Ammon's horn (tissue), 1 donor: ENCODE data around the gene INPPL1.
A peak's percentile ranks its signal among the peaks of the same experiment; 100 is the strongest.
"Not testable (repeated sequence)": the region's sequence is repeated elsewhere in the genome, so short reads cannot be mapped to it uniquely, and the experiment has no call there.

Source experiments
- DNase-seq: peaks from one replicate; pipeline ENCODE4 v3.0.0-alpha.2; 2016; ENCODE audit warnings: low spot score

The INPPL1 gene

GRCh38 chr11:72224564-72225410 lies at the start of gene INPPL1:
Gene INPPL1 (plus strand): TSS chr11:72224767. CDS start chr11:72224985, 218 bp downstream.
- DNase-seq = peak; percentile 46

- no peak for DNase-seq
These were observed 46.9 kb upstream of the INPPL1 start for GRCh38 chr11:72177656-72178055.

- DNase-seq = no peak
These were observed 45.3 kb upstream of the INPPL1 start for GRCh38 chr11:72179049-72179803.

- DNase-seq = no peak
These were observed 44.7 kb upstream of the INPPL1 start for GRCh38 chr11:72179804-72180396.

GRCh38 chr11:72180892-72181552 lies 43.5 kb upstream of the INPPL1 start:
- not testable (repeated sequence) for DNase-seq

GRCh38 chr11:72181553-72181958 lies 43.0 kb upstream of the INPPL1 start:
- not testable (repeated sequence) for DNase-seq

DNA sequence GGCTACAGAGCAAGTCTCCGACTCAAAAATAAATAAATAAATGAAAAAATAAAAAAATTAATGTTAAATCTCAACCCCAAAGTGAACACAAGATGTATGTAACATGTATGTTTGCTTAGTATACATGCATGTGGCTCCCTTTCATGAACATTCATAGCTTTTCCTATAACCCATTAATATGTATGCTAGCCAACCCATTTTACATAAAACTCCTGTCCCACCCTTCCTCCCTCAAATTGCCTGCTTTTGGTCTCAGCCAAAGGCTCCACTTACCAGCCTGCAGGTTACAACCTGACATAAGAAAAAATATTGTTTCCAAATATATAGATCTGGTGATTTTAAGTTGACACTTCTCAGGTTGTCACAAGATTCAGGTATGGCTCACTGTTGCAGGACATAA lies 36.3 kb upstream of the INPPL1 start:
- DNase-seq = no peak

DNA sequence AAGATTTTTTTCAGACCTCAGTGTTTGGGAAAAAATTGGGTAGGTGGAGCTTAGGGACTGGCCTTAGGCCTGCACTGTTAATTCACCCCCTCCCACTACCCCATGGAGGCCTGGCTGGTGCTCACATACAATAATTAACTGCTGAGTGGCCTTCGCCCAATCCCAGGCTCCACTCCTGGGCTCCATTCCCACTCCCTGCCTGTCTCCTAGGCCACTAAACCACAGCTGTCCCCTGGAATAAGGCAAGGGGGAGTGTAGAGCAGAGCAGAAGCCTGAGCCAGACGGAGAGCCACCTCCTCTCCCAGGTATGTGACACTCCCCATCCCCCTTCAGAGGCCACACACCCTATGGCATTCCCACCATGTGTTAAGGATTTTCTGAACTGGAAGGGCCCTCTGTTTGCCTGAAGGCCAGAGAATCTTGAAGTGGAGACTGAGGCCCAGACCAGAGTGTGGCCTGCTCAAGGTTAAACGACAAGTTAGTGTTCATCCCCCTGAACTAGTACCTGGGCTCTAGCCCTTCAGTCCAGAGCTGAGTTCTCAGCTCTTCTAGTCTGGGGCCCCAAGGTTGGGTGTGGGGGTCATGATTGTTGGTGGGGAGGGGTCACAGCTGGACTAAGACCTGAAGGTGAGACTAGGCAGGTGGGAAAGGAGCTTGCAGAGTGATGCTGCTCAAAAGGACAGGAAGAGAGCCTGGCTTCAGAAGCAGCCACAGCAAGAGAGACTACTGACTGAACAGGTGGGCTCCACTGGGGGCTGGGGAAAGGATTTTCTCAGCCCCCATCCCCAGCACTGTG lies 34.9 kb upstream of the INPPL1 start:
- peak; percentile 60 for DNase-seq

GRCh38 chr11:72190631-72191071 lies 33.9 kb upstream of the INPPL1 start:
- DNase-seq = no peak

DNA sequence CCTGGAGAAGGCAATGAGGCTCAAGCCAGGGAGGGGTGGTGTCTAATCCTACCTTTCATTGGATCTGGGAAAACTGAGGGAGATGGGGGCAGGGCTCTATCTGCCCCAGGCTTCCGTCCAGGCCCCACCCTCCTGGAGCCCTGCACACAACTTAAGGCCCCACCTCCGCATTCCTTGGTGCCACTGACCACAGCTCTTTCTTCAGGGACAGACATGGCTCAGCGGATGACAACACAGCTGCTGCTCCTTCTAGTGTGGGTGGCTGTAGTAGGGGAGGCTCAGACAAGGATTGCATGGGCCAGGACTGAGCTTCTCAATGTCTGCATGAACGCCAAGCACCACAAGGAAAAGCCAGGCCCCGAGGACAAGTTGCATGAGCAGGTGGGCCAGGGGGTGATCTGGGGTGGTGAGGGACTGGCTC lies 32.6 kb upstream of the INPPL1 start, which contains the start of gene FOLR1:
Gene FOLR1, plus strand, starts transcription at position 180 of the 421 bp plus-strand sequence. Its CDS starts 34 bp downstream, at position 214.
- no peak for DNase-seq

GRCh38 chr11:72195518-72196270 lies 28.9 kb upstream of the INPPL1 start:
- DNase-seq = no peak

- DNase-seq = not testable (repeated sequence)
These were observed 23.1 kb upstream of the INPPL1 start for GRCh38 chr11:72201445-72201844.

GRCh38 chr11:72202571-72202970 lies 22.0 kb upstream of the INPPL1 start:
- DNase-seq = no peak

- no peak for DNase-seq
These were observed 21.4 kb upstream of the INPPL1 start for GRCh38 chr11:72203163-72203562.

- no peak for DNase-seq
These were observed 19.7 kb upstream of the INPPL1 start for GRCh38 chr11:72204886-72205285.

DNA sequence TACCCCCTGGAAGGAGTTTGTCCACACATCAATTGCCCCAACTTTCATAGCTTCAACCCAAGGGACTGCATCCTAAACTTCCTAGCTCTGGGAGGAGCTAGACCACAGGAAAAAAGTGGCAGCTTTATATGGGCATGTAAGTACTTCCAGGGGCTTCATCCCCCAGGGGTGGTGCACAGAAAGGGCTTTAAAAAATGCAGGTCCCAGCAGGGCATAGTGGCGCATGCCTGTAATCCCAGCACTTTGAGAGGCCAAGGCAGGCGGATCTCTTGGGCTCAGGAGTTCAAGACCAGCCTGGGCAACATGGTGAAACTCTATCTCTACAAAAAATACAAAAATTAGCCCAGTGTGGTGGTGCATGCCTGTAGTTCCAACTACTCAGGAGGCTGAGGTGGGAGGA lies 17.8 kb upstream of the INPPL1 start:
- DNase-seq = not testable (repeated sequence)

- no peak for DNase-seq
These were observed 16.3 kb upstream of the INPPL1 start for GRCh38 chr11:72208281-72208680.

GRCh38 chr11:72209101-72209500 lies 15.5 kb upstream of the INPPL1 start:
- no peak for DNase-seq

DNA sequence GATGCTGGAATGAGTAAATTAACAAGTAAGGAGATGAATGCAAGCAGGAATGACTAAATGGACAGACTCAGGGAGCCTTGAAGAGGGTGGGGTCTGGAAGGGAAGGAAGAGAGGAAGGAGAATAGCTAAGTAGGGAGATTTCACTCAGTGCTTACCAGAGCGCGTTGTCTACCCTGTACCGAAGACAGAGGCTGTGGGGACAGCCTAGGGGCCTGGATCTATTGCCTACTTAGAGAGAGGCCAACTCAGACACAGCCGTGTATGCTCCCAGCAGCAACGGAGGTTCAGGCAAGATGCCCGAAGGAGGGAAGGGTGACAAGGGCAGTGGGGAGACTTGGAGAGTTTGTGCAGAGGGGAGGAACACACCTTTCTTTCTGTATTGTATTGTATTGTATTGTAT lies 7.9 kb upstream of the INPPL1 start, which contains the start of gene FOLR2:
Gene FOLR2, plus strand, starts transcription at position 157 of the 400 bp plus-strand sequence. CDS start 1,791 bp downstream, outside the sequence.
- no peak for DNase-seq

GRCh38 chr11:72217841-72218240 lies 6.7 kb upstream of the INPPL1 start:
- peak; percentile 33 for DNase-seq
